ENCODE measurements around the gene UQCRQ. TPM values are rescaled to one million over a fixed set of nuclear protein-coding genes. Genes with fewer than 3 reads are reported as not detected.

UQCRQ gene
- total RNA-seq, 2 donors from 2014 or later: 55.3 to 84.4 TPM

DNA sequence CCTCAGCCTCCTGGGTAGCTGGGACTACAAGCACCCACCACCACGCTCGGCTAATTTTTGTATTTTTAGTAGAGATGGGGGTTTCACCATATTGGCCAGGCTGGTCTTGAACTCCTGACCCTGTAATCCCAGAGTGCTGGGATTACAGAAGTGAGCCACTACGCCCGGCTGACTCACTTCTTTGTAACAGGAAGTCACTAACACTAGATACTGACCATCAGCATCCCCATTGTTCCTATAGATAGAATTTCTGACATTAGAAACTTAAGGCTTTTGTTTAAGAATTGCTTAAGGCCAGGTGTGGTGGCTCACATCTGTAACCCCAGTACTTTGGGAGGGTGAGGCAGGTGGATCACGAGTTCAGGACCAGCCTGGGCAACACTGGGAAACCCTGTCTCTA, 49.2 kb downstream of the UQCRQ start:
- H3K27ac ChIP-seq: no peak overlapping the region
- intact Hi-C loops (cut with DNase I): no loop called here
- TF ChIP-seq, protein P1, sequence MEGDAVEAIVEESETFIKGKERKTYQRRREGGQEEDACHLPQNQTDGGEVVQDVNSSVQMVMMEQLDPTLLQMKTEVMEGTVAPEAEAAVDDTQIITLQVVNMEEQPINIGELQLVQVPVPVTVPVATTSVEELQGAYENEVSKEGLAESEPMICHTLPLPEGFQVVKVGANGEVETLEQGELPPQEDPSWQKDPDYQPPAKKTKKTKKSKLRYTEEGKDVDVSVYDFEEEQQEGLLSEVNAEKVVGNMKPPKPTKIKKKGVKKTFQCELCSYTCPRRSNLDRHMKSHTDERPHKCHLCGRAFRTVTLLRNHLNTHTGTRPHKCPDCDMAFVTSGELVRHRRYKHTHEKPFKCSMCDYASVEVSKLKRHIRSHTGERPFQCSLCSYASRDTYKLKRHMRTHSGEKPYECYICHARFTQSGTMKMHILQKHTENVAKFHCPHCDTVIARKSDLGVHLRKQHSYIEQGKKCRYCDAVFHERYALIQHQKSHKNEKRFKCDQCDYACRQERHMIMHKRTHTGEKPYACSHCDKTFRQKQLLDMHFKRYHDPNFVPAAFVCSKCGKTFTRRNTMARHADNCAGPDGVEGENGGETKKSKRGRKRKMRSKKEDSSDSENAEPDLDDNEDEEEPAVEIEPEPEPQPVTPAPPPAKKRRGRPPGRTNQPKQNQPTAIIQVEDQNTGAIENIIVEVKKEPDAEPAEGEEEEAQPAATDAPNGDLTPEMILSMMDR (IDR thresholded peaks at IDR 0.05): no peak
- no peak for TF ChIP-seq POLR2A (IDR thresholded peaks at IDR 0.05)
- H3K4me3 ChIP-seq: no peak overlapping the region
- 91 to 96% methylated on average over 5 of the region's 5 CpGs for WGBS, 2 donors
- H3K27me3 ChIP-seq: no peaks in the 10 kb centered on the region
- no peak for DNase-seq
- H3K4me1 ChIP-seq: no peaks in the 10 kb centered on the region
- no peak for ATAC-seq
- H3K36me3 ChIP-seq (replicated peaks in 1 of 2; ENCODE audit: insufficient read depth in 1 of 2, low read depth in 2 of 2): peaks cover 0 to 10% of the 10 kb centered on the region in 2 donors
- no peaks in the 10 kb centered on the region for H3K9me3 ChIP-seq

DNA sequence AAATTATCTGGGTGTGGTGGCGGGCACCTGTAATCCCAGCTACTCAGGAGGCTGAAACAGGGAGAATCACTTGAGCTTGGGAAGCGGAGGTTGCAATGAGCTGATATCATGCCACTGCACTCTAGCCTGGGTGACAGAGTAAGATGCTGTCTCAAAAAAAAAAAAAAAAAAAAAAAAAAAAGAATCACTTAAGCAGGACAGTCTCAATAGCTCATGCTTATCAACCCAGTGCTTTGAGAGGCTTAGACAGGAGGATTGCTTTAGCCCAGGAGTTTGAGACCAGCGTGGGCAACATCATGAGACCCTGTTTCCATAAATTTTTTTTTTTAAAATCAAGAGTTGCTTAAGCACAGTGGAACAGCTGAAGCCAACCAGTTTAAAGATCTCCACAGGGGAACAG, 49.6 kb downstream of the UQCRQ start:
- Histone ChIP-seq H3K4me1 (no peaks in the 10 kb centered on the region), H3K27me3 (no peaks in the 10 kb centered on the region), H3K27ac (peak overlapping the region in 1 of 4 donors; percentile 11), H3K36me3 (replicated peaks in 1 of 2; ENCODE audit: insufficient read depth in 1 of 2, low read depth in 2 of 2) (peaks cover 0 to 10% of the 10 kb centered on the region in 2 donors), H3K9me3 (no peaks in the 10 kb centered on the region), H3K4me3 (no peak overlapping the region)
- WGBS, 2 donors: 94 to 98% methylated on average over 3 of the region's 3 CpGs
- TF ChIP-seq POLR2A (IDR thresholded peaks at IDR 0.05): no peak
- TF ChIP-seq, protein P1 (IDR thresholded peaks at IDR 0.05): no peak
- ATAC-seq (no peak), DNase-seq (no peak)
- intact Hi-C loops (cut with DNase I): no loop called here

Small RNAs within 50 kb of the gene (small RNA-seq; reads per million reads assigned to genes)
- not detected for gene RNA5SP192

Other genes with a start within 250 kb of the UQCRQ start
- gene IL13, start 208.5 kb upstream of the UQCRQ start, total RNA-seq: not detected
- not detected for gene IL4, start 192.7 kb upstream of the UQCRQ start, total RNA-seq
- 1 to 10 TPM; 5.9 to 8.8 TPM for gene KIF3A, start 129.1 kb upstream of the UQCRQ start, total RNA-seq
- 1 to 10 TPM in 1 of 2 donors, under 1 TPM in 1; 0.99 to 1.6 TPM for gene CCNI2, start 119.2 kb upstream of the UQCRQ start, total RNA-seq
- gene SEPTIN8, start 89.4 kb upstream of the UQCRQ start, total RNA-seq: 10 to 100 TPM; 27.5 to 27.7 TPM
- gene SOWAHA, start 53.3 kb upstream of the UQCRQ start, total RNA-seq: 1 to 10 TPM; 7.3 to 9.6 TPM
- 10 to 100 TPM; 19.5 to 27.4 TPM for gene SHROOM1, start 36.0 kb upstream of the UQCRQ start, total RNA-seq
- under 1 TPM; 0.26 to 0.33 TPM for gene GDF9, start 173 bp upstream of the UQCRQ start, total RNA-seq
- 1 to 10 TPM; 3.4 to 9.6 TPM for gene LEAP2, start 7.0 kb downstream of the UQCRQ start, total RNA-seq
- gene AFF4, start 97.0 kb downstream of the UQCRQ start, total RNA-seq: 10 to 100 TPM; 31.4 to 32.3 TPM
- gene ZCCHC10, start 159.9 kb downstream of the UQCRQ start, total RNA-seq: 10 to 100 TPM in 1 of 2 donors, 1 to 10 TPM in 1; 4.9 to 21.4 TPM
- gene HSPA4, start 185.4 kb downstream of the UQCRQ start, total RNA-seq: 10 to 100 TPM; 21.8 to 26.2 TPM